Keratinocyte (primary cell): Measurements from ENCODE around the gene PHLPP1. TPM values are rescaled to one million over a fixed set of nuclear protein-coding genes. Genes with fewer than 3 reads are reported as not detected.

Experiments used
- DNase-seq: peaks from one replicate; pipeline ENCODE4 v3.0.0-alpha.2; 2011; ENCODE audit warnings: low read depth, missing footprints, low spot score
- FAIRE-seq: peaks from 2 replicates; lab custom pipeline; 2011; peaks lifted over from hg19 to GRCh38; lab: Jason Lieb, UNC
- H2AFZ ChIP-seq: 2 replicates; pipeline ENCODE4 v1.6.0; 2012; ENCODE audit warnings: low read length, control low read depth, inconsistent platforms; ENCODE audit not compliant: control insufficient read depth
- H3K27ac ChIP-seq: 2 replicates; pipeline ENCODE4 v1.5.1; 2011; ENCODE audit warnings: low read length; ENCODE audit not compliant: control insufficient read depth, insufficient read depth
- H3K27me3 ChIP-seq: 3 replicates; pipeline ENCODE4 v1.6.0; 2011; ENCODE audit warnings: low read length; ENCODE audit not compliant: control insufficient read depth, insufficient read depth; ENCODE audit errors: extremely low read depth
- H3K36me3 ChIP-seq, 2 experiments: 2 replicates in 1 of 2; 3 replicates in 1 of 2; pipeline ENCODE4 v1.5.1; 2011; ENCODE audit warnings: low read length in 2 of 2, mild to moderate bottlenecking in 1 of 2; ENCODE audit not compliant: control insufficient read depth in 2 of 2, insufficient read depth in 2 of 2; ENCODE audit errors: extremely low read depth in 1 of 2
- H3K4me1 ChIP-seq: 3 replicates; pipeline ENCODE4 v1.5.1; 2011; ENCODE audit warnings: low read length; ENCODE audit not compliant: control insufficient read depth, insufficient read depth; ENCODE audit errors: extremely low read depth
- H3K4me2 ChIP-seq: 3 replicates; pipeline ENCODE4 v1.6.0; 2011; ENCODE audit warnings: low read depth, low read length; ENCODE audit not compliant: control insufficient read depth, insufficient read depth; ENCODE audit errors: extremely low read depth
- H3K4me3 ChIP-seq, 3 experiments: fragments of 200-600 bp in 1 of 3; sonication (generic) in 1 of 3; 2 replicates in 2 of 3; 3 replicates in 1 of 3; pipeline ENCODE4 v1.5.1; 2011 to 2016; ENCODE audit warnings: low read length in 3 of 3, mild to moderate bottlenecking in 3 of 3, control low read depth in 2 of 3, inconsistent platforms in 1 of 3, low read depth in 1 of 3, mixed read lengths in 1 of 3, mixed run types in 1 of 3, moderate library complexity in 1 of 3; ENCODE audit not compliant: control insufficient read depth in 2 of 3, insufficient read depth in 2 of 3; ENCODE audit errors: extremely low read depth in 1 of 3
- H3K79me2 ChIP-seq: 2 replicates; pipeline ENCODE4 v1.6.0; 2012; ENCODE audit warnings: low read length; ENCODE audit not compliant: control insufficient read depth, insufficient read depth
- H3K9ac ChIP-seq: 3 replicates; pipeline ENCODE4 v1.6.0; 2011; ENCODE audit warnings: low read length; ENCODE audit not compliant: control insufficient read depth, insufficient read depth; ENCODE audit errors: extremely low read depth
- H3K9me1 ChIP-seq: 3 replicates; pipeline ENCODE4 v1.6.0; 2011; ENCODE audit warnings: low read length; ENCODE audit not compliant: control insufficient read depth, insufficient read depth; ENCODE audit errors: extremely low read depth
- H3K9me3 ChIP-seq: 2 replicates; pipeline ENCODE4 v1.5.1; 2012; ENCODE audit warnings: low read depth, low read length; ENCODE audit not compliant: control insufficient read depth
- H4K20me1 ChIP-seq: 3 replicates; pipeline ENCODE4 v1.6.0; 2011; ENCODE audit warnings: low read length; ENCODE audit not compliant: control insufficient read depth, insufficient read depth; ENCODE audit errors: extremely low read depth
- EZH2 ChIP-seq: IDR thresholded peaks from one replicate; pipeline ENCODE4 v1.6.1; 2012; ENCODE audit warnings: inconsistent platforms, mild to moderate bottlenecking, low read length, moderate library complexity
- dilution Hi-C: fragments of 300-500 bp; cut with MboI; formaldehyde crosslinking; loops from one replicate; pipeline ENCODE4 v1.7.0; 2020; ENCODE audit warnings: low sequenced_read_pairs; ENCODE audit not compliant: extremely low pct_ligation_motif_present
- polyA plus RNA-seq, 5 experiments: library from polyadenylated mRNA; depleted of rRNA in 3 of 5; stranded (reverse) in 3 of 5; stranded (forward) in 1 of 5; unstranded in 1 of 5; fragments of >200 nt; gene quantifications; 1 replicate in 1 of 5; 2 replicates in 3 of 5; 3 replicates in 1 of 5; pipeline versions ENCODE4 v1.2.1 to v1.2.3, GENCODE V29; 2011 to 2012; ENCODE audit warnings: missing spikeins in 2 of 5, low read depth in 1 of 5, low replicate concordance in 1 of 5
- TF ChIP-seq, protein P1 (sequence below), 3 experiments: IDR thresholded peaks in 1 of 3; conservative IDR thresholded peaks in 1 of 3; optimal IDR thresholded peaks in 1 of 3; 2 replicates in 2 of 3; 3 replicates in 1 of 3; pipeline versions ENCODE3 to v1.5.1; 2011; ENCODE audit warnings: low read length in 3 of 3, mild to moderate bottlenecking in 3 of 3, moderate library complexity in 2 of 3, control low read depth in 1 of 3, inconsistent platforms in 1 of 3; ENCODE audit not compliant: insufficient read depth in 2 of 3; ENCODE audit errors: extremely low read depth in 1 of 3

The PHLPP1 gene
- polyA plus RNA-seq, 1 donor (not counting 4 experiments of a cell fraction or from before 2014, with no cell fraction given): 8.4 TPM

DNA sequence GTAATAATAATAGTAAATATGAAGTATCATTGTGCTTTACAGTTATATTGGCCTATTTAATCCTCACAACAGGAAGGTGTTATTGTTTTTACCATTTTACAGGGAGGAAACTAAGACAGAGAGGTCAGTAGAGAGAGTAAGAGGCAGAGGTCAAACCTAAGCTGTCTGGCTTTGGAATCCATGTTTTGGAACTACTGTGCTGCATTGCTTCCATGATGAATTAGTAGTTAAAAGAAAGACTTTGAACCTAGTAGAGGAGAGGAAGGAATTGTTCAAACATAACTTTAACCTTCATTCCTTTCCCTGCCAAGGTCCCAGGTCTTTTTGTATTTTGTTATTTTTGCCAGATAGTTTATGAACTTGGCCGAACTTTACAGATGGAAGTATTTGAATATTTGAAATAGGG lies 80.9 kb downstream of the PHLPP1 start:
- Histone ChIP-seq H4K20me1 (no peaks in the 10 kb centered on the region), H3K36me3 (no peaks in the 10 kb centered on the region), H2AFZ (no peak overlapping the region), H3K9me1 (no peaks in the 10 kb centered on the region), H3K9me3 (no peaks in the 10 kb centered on the region), H3K9ac (no peak overlapping the region), H3K4me1 (peaks cover 8% of the 10 kb centered on the region), H3K79me2 (peaks cover 18% of the 10 kb centered on the region), H3K4me3 (no peak overlapping the region), H3K4me2 (no peak overlapping the region), H3K27ac (no peak overlapping the region), H3K27me3 (no peaks in the 10 kb centered on the region)
- DNase-seq (no peak), FAIRE-seq (no peak)
- dilution Hi-C loops: no loop called here
- TF ChIP-seq, protein P1, sequence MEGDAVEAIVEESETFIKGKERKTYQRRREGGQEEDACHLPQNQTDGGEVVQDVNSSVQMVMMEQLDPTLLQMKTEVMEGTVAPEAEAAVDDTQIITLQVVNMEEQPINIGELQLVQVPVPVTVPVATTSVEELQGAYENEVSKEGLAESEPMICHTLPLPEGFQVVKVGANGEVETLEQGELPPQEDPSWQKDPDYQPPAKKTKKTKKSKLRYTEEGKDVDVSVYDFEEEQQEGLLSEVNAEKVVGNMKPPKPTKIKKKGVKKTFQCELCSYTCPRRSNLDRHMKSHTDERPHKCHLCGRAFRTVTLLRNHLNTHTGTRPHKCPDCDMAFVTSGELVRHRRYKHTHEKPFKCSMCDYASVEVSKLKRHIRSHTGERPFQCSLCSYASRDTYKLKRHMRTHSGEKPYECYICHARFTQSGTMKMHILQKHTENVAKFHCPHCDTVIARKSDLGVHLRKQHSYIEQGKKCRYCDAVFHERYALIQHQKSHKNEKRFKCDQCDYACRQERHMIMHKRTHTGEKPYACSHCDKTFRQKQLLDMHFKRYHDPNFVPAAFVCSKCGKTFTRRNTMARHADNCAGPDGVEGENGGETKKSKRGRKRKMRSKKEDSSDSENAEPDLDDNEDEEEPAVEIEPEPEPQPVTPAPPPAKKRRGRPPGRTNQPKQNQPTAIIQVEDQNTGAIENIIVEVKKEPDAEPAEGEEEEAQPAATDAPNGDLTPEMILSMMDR (optimal IDR thresholded peaks at IDR 0.05 in 1 of 3, IDR thresholded peaks at IDR 0.05 in 1 of 3, conservative IDR thresholded peaks at IDR 0.05 in 1 of 3; ENCODE audit: extremely low read depth in 1 of 3, insufficient read depth in 2 of 3, low read length in 3 of 3): no peak
- no peak for TF ChIP-seq EZH2

DNA sequence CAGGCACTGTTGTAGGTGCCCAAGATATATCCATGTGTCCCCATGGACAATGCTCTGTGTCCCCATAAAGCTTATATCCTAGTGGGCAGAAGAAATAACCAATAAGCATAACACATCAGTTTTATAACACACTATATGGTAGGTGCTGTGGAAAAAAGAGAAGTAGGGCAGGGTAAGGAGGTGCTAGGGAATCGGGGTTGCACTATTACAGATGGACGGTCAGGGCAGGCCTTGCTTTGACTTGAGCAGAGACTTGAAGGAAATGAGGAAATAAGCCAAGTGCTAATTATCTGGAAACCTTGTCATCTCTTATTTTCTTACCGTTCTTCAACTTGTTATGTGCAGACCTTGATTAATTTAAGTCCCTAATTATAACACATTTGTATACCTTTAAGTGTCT lies 82.0 kb downstream of the PHLPP1 start:
- H3K9me1 ChIP-seq: no peaks in the 10 kb centered on the region
- H2AFZ ChIP-seq: no peak overlapping the region
- H3K4me1 ChIP-seq: peaks cover 4% of the 10 kb centered on the region

More for the DNA sequence above, 82.0 kb downstream of the PHLPP1 start:
- DNase-seq (no peak), FAIRE-seq (no peak)
- Histone ChIP-seq H3K27ac (no peak overlapping the region), H3K9me3 (no peaks in the 10 kb centered on the region), H4K20me1 (no peaks in the 10 kb centered on the region), H3K9ac (no peak overlapping the region), H3K4me2 (no peak overlapping the region), H3K4me3 (no peak overlapping the region), H3K79me2 (peaks cover 15% of the 10 kb centered on the region), H3K27me3 (no peaks in the 10 kb centered on the region), H3K36me3 (no peaks in the 10 kb centered on the region)
- dilution Hi-C loops: no loop called here
- TF ChIP-seq, protein P1 (optimal IDR thresholded peaks at IDR 0.05 in 1 of 3, IDR thresholded peaks at IDR 0.05 in 1 of 3, conservative IDR thresholded peaks at IDR 0.05 in 1 of 3; ENCODE audit: extremely low read depth in 1 of 3, insufficient read depth in 2 of 3, low read length in 3 of 3): no peak
- TF ChIP-seq EZH2: no peak
